Measurements from ENCODE around the gene SEPSECS.

Gene SEPSECS

DNA sequence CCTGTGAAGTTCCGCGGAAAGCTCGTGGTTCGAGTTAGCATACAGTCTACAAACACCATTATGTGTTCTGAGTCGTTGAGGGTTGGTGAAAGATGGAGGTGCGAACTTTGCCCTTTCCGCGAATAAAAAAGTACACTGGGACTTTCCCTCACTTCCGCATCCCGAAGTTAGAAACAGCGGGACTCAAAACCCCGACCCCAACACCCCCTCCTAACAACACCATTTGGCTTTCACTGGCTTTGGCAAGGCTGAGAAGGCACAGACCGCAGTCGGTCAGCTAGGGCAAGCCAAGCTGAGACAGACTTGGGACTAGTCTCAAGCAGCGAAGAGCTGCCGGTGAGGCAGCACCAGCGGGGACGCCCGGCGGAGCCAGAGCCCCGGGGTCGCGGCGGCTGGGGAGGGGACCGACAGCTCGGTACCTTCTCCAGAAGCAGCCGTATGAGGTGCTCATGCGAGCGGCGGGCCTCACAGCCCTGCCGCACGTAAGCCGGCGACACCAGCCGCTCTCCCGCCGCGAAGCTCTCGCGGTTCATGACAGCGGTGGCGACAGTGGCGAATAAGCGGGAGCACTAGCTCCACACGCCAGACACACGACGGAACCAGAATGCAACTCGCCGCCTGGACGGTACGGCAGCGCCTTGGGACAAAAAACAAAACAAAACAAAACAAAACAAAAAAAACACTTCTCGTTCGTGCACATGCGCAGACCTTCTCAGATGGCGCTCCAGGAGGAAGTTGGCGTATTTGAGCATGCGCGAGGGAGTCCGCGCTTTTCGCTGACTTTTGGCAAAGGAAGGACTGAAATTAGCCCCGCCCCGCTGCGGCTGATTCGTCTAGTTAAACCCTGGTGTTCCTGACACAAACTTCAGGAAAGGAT lies at the start of gene SEPSECS:
Gene SEPSECS (minus strand): TSS at position 613 of the 877 bp plus-strand sequence. CDS start 80 bp downstream, at position 533.
- ATAC-seq (replicated peaks) = peak; percentile 90 to 94
- Mint-ChIP-seq H3K27me3 (no peaks in the 10 kb centered on the region), H3K4me1 (peaks cover 23 to 24% of the 10 kb centered on the region in 2 donors), H3K36me3 (peaks cover 3 to 23% of the 10 kb centered on the region in 2 donors), H3K9me3 (no peaks in the 10 kb centered on the region), H3K4me3 (peak within 1 kb of the TSS; percentile 86 to 91), H3K27ac (peak within 1 kb of the TSS; percentile 100)
- peak; percentile 92 for DNase-seq

DNA sequence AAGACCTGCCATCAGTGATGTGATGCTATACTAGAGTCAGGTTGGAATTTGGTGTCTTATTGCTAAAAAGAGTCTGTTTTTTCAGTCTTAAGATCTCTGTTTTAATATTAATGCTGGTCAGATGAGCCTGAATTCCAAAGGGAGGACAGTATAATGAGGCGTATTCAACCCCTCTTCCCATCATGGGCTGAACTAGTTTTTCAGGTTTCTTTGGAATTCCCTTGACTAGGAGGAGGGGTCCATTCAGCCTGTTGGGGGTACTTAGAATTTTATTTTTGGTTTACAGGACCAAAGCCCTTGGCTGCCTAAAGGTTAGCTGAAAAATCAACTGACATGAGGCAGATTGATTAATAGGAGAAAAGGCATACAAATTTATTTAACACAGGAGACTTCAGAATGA lies 49.5 kb upstream of the SEPSECS start:
- peaks cover 5 to 10% of the 10 kb centered on the region in 2 donors for H3K9me3 Mint-ChIP-seq
- no peak overlapping the region for H3K4me3 Mint-ChIP-seq
- H3K36me3 Mint-ChIP-seq = peaks cover 1 to 6% of the 10 kb centered on the region in 2 donors
- H3K27ac Mint-ChIP-seq = no peak overlapping the region
- H3K27me3 Mint-ChIP-seq = no peaks in the 10 kb centered on the region
- no peaks in the 10 kb centered on the region for H3K4me1 Mint-ChIP-seq
- ATAC-seq (replicated peaks) = no peak
- DNase-seq = no peak

DNA sequence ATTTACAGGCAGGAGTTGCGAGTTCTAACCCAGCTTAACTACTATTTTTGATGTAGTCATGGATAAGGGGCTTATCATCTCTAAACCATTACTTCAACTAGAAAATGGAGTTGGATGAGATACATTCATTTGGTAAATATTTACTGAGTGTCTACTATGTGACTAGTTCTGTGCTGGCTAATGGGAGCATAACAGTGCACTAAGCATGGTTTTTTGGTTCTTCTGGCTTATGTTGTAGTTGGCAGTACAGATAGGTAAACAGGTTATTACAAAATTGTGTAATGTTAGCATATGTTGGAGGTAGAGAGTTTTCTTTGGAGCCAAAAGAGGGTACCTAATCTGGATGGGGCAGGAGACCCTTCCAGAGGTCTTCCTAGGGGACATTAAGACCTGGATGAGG lies 47.7 kb upstream of the SEPSECS start:
- peaks cover 3 to 5% of the 10 kb centered on the region in 2 donors for H3K9me3 Mint-ChIP-seq
- no peaks in the 10 kb centered on the region for H3K4me1 Mint-ChIP-seq
- no peak overlapping the region for H3K27ac Mint-ChIP-seq
- no peaks in the 10 kb centered on the region for H3K27me3 Mint-ChIP-seq
- ATAC-seq (replicated peaks) = no peak
- no peak for DNase-seq
- no peak overlapping the region for H3K4me3 Mint-ChIP-seq
- H3K36me3 Mint-ChIP-seq = peaks cover 1 to 9% of the 10 kb centered on the region in 2 donors

DNA sequence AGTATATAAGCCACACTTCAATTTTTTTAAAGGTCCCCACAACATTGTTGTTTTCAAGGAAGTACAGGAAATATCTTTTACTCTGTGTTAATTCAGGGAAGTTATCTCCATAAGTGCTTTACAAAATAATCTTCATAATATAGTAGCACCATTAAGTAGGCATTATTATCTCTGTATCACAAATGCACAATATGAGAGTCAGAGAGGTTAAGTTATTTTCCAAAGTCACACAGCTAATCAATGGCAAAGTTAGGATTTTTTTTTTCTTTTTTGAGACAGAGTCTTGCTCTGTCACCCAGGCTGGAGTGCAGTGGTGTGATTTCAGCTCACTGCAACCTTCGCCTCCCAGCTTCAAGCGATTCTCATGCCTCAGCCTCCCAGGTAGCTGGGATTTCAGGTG lies 38.5 kb upstream of the SEPSECS start:
- peaks cover 0 to 4% of the 10 kb centered on the region in 2 donors for H3K4me1 Mint-ChIP-seq
- H3K27ac Mint-ChIP-seq = no peak overlapping the region
- no peak for ATAC-seq (replicated peaks)
- no peak overlapping the region for H3K4me3 Mint-ChIP-seq
- no peaks in the 10 kb centered on the region for H3K27me3 Mint-ChIP-seq
- H3K9me3 Mint-ChIP-seq = peaks cover 7 to 11% of the 10 kb centered on the region in 2 donors
- peaks cover 22 to 25% of the 10 kb centered on the region in 2 donors for H3K36me3 Mint-ChIP-seq
- no peak for DNase-seq

DNA sequence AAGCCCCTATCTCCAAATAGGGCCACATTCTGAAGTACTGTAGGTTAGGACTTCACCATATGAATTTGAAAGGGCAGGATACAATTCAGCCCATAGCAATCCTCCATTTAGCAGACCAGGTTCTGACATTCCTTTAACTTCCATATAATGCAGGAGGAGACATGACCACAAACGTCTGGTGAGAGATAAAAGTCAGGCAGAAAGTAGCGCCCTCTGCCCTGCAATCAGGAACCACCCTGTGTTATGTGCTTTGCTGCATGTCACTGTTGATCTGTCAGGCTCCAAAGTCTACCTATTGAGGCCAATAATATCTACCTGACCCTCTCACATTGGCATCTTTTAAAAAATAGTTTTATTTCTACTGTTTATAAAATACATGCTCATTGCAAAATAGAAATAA lies 30.2 kb upstream of the SEPSECS start:
- H3K4me3 Mint-ChIP-seq = no peak overlapping the region

DNA sequence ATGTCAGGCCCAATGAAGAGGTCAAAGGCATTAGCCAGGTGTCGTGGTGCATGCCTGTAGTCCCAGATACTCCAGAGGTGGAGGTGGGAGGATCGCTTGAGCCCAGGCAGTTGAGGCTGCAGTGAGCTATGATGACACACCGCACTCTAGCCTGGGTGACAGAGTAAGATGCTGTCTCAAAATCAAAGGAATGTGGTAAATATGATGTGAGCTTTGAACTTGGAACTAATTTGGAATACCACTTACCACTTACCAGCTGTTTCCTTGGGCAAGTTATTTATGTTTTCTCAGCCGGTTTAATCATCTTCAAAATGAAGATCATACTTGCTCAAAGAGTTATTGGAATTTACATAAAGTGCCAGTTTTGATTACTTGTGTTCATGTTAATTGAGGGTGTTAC lies 23.8 kb upstream of the SEPSECS start:
- Mint-ChIP-seq H3K27me3 (no peaks in the 10 kb centered on the region), H3K4me1 (peaks cover 10 to 11% of the 10 kb centered on the region in 2 donors), H3K36me3 (peaks cover 2 to 7% of the 10 kb centered on the region in 2 donors), H3K4me3 (no peak overlapping the region), H3K27ac (no peak overlapping the region), H3K9me3 (peaks cover 0 to 4% of the 10 kb centered on the region in 2 donors)
- ATAC-seq (replicated peaks) (no peak), DNase-seq (no peak)

More for the DNA sequence above, 30.2 kb upstream of the SEPSECS start:
- DNase-seq (no peak), ATAC-seq (replicated peaks) (no peak)
- Mint-ChIP-seq H3K36me3 (peaks cover 0 to 4% of the 10 kb centered on the region in 2 donors), H3K9me3 (no peaks in the 10 kb centered on the region), H3K27ac (no peak overlapping the region), H3K4me1 (no peaks in the 10 kb centered on the region), H3K27me3 (no peaks in the 10 kb centered on the region)

DNA sequence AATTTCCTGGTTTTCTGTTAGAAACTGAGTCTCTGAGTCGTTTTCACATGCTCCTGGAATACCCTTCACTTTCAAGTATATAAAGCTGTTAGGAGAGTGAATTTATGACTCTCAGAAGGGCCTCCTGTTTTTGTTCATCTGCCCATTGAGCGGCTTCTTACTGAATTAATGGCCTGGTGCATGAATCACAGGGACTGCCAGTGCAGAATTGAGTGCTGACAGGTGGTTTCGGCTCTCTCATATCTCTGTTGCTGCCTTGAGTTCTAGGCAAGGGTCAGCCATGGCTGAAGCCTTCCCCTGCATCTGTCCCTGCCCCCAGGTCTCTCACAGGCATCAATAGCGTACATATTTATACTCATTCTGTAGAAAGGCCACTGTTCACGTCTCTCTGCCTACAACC lies 22.7 kb upstream of the SEPSECS start:
- ATAC-seq (replicated peaks) (no peak), DNase-seq (no peak)
- peaks cover 2 to 7% of the 10 kb centered on the region in 2 donors for H3K36me3 Mint-ChIP-seq
- no peaks in the 10 kb centered on the region for H3K27me3 Mint-ChIP-seq
- H3K4me1 Mint-ChIP-seq = peaks cover 10 to 11% of the 10 kb centered on the region in 2 donors
- no peak overlapping the region for H3K27ac Mint-ChIP-seq
- no peak overlapping the region for H3K4me3 Mint-ChIP-seq
- peaks cover 0 to 4% of the 10 kb centered on the region in 2 donors for H3K9me3 Mint-ChIP-seq

DNA sequence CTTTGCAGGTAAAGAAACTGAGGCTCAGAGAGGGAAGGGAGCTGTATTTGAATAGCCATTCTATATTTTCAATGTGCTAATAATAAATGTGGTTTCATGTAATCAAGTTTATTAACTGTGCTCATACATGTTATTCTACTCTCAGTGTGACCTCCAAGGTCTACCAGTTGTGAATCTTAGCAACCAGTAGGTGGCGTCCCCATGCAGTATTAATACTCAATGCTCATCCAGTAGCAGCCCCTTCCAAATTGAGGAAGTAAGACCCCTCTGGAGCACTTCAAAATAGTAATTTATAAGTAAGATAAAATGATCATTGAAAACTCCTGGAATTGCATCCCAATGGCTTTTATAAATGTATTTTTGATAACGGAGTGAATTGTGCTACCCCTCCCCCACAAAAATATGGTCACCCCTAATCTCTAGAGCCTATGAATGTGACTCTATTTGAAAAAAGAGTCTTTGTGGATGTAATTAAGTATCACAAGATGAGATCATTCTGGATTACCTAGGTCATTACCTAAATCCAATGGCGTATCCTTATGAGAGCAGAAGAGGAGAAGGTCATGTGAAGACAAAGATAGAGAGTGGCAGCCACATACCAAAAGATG lies 20.4 kb upstream of the SEPSECS start:
- Mint-ChIP-seq H3K27ac (no peak overlapping the region), H3K27me3 (no peaks in the 10 kb centered on the region), H3K4me3 (no peak overlapping the region), H3K36me3 (peaks cover 2 to 7% of the 10 kb centered on the region in 2 donors), H3K9me3 (peaks cover 0 to 4% of the 10 kb centered on the region in 2 donors), H3K4me1 (peaks cover 10 to 11% of the 10 kb centered on the region in 2 donors)
- DNase-seq = no peak
- peak; percentile 89 to 96 for ATAC-seq (replicated peaks)

DNA sequence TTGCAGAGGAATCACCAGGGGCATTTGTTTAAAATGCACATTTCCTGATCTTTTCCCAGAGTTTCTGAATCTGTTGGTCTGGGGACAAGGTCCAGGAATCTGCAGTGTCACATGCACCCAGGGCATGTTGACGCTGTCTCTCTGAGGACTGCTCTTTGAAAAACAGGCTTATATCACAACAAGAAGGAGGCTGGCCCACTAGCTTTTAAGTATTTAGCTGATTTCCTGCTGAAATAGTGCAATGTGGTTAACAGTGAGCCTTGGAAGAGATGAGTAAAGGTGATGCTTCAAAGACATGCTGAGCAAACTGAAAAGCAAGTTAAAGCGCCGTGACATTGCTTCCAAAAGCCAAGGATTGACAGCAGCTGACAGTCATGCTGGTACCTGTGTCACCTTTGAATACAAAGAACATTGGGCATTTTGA lies 18.6 kb upstream of the SEPSECS start:
- Mint-ChIP-seq H3K9me3 (peaks cover 0 to 4% of the 10 kb centered on the region in 2 donors), H3K27ac (no peak overlapping the region), H3K4me1 (peaks cover 11 to 15% of the 10 kb centered on the region in 2 donors), H3K36me3 (peaks cover 2 to 7% of the 10 kb centered on the region in 2 donors), H3K4me3 (no peak overlapping the region), H3K27me3 (no peaks in the 10 kb centered on the region)
- no peak for DNase-seq
- no peak for ATAC-seq (replicated peaks)

DNA sequence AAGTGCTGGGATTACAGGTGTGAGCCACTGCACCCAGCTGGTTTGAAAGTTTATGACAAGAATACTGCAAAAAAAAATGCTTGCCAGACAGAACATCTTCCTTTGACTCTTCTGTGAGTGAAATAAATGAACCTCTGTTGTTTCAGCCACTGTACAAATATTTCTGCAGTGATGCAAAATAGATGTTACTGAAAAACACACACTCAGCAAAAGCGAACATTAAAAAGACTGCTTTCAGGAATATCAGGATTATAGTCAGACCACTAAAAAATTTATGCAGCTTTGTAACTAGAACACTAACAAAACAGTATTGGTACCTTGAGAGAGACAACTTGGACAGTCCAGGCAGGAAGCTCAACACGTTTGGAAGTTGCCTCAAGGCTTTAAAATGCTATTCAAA lies 16.9 kb upstream of the SEPSECS start:
- Mint-ChIP-seq H3K4me3 (no peak overlapping the region), H3K27me3 (no peaks in the 10 kb centered on the region), H3K36me3 (peaks cover 2 to 8% of the 10 kb centered on the region in 2 donors), H3K4me1 (peaks cover 8% of the 10 kb centered on the region in 2 donors), H3K27ac (no peak overlapping the region), H3K9me3 (peaks cover 0 to 2% of the 10 kb centered on the region in 2 donors)
- DNase-seq = no peak
- no peak for ATAC-seq (replicated peaks)

DNA sequence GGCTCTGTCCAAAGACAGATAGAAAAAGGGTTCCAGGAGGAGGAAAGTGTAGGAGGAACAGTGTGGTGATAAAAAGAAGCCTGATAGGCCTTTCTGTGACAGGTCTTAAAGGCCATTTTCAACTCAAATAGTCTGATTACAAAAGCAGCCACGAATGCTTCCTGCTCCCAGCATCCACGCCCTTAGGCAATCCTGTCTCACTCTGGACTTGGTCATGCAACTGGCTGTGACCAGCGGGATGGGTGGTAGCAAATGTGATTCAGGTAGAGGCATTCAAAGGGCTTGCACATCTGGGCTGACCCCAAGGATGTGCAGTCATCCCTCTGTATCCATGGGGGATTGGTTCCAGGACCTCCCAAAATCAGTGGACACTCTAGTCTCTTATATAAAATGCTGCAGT lies 14.4 kb upstream of the SEPSECS start:
- H3K4me3 Mint-ChIP-seq = no peak overlapping the region
- H3K9me3 Mint-ChIP-seq = no peaks in the 10 kb centered on the region
- no peak for ATAC-seq (replicated peaks)

DNA sequence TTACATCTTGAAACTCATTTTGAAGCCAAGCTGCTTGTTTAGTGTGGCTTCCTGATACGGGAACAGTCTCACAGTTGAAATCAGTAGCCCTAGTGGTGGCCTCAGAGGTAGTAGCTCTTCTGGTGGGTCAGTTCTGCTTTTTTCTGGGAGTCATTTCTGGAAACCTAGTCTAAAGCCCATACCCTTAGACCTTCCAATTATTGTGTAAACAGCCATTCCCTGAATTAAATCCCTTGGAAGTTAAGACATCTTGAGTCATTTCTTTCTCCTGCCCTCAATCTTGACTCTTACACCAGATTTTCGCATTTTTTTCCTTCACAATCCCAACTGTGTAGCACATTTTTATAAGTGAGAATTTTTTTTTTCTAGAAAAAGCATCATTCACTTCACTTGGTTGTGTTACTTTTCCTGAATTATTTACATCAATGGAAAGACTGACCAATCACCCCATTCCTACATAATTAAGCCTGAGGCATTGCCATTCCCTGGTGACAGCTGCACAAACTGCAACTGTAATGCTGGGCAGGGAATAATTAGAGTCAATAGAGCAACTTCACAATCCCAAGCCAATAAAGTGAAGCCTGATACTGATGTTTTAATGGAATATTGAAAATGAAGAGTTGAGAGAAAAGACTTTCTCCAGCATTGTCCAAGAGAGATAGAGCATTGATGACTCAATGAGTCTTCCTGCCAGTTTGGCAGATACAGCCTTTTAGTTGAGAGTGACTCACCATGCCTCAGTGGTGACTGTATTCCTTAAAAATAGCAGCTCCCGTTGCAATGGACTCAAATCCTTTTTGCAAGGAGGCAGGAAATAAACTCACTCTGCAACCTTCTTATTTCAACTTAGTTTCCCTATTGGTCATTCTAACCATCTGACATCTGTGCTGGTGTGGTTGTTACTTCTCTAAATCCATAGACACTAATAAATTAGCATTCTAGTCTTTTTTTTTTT lies 13.0 kb upstream of the SEPSECS start:
- H3K4me3 Mint-ChIP-seq = no peak overlapping the region
- DNase-seq (no peak), ATAC-seq (replicated peaks) (peak; percentile 66 to 82)
- H3K36me3 Mint-ChIP-seq = peaks cover 8 to 21% of the 10 kb centered on the region in 2 donors
- H3K4me1 Mint-ChIP-seq = peaks cover 2 to 5% of the 10 kb centered on the region in 2 donors
- H3K9me3 Mint-ChIP-seq = no peaks in the 10 kb centered on the region
- H3K27me3 Mint-ChIP-seq = no peaks in the 10 kb centered on the region
- no peak overlapping the region for H3K27ac Mint-ChIP-seq

More for the DNA sequence above, 14.4 kb upstream of the SEPSECS start:
- peaks cover 8 to 19% of the 10 kb centered on the region in 2 donors for H3K36me3 Mint-ChIP-seq
- H3K27ac Mint-ChIP-seq = no peak overlapping the region
- H3K27me3 Mint-ChIP-seq = no peaks in the 10 kb centered on the region
- DNase-seq = no peak
- peaks cover 2 to 5% of the 10 kb centered on the region in 2 donors for H3K4me1 Mint-ChIP-seq

DNA sequence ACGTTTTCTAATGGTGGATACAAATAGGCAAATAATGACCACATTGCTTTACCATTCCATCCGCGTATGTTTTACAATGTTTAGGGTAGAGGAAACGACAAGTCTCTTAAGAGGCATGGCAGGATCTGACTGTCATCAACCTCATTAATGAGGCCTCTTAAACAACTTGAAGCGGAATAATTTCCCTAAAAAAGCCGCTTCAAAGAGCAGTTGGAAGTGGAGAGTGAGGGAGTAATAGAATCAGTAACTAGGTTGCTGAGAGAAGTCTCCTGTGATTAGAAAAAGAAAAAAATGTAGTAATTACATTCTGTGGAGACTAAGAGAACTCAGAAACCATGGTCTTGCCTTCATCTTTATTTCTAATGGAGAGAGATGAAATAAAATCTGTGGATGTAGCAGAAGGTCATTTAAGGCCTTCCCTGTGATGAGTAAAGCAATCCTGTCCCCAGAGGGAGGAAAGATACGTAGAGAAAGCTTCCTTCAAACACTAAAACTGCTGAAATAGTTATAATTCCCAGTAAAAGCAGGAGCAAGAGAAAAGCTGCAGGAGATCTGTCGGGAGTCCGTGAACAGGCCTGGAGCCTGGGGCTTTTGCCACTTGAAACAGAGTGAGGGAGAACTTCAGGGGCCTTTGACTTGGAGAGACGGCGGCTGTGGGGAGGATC lies 11.1 kb upstream of the SEPSECS start:
- no peaks in the 10 kb centered on the region for H3K27me3 Mint-ChIP-seq
- no peaks in the 10 kb centered on the region for H3K9me3 Mint-ChIP-seq
- peaks cover 13 to 32% of the 10 kb centered on the region in 2 donors for H3K36me3 Mint-ChIP-seq
- DNase-seq (no peak), ATAC-seq (replicated peaks) (no peak)
- H3K27ac Mint-ChIP-seq = no peak overlapping the region
- H3K4me1 Mint-ChIP-seq = peaks cover 2 to 11% of the 10 kb centered on the region in 2 donors
- H3K4me3 Mint-ChIP-seq = no peak overlapping the region
